ENCODE measurements around the gene NFYC.

GRCh38 chr1:40780678-40781607 lies 89.4 kb downstream of the NFYC start:
- no peak for TF ChIP-seq EGR1 (IDR thresholded peaks at IDR 0.05; ENCODE audit: borderline replicate concordance, low read depth, low read length)
- TF ChIP-seq CTCF (IDR thresholded peaks at IDR 0.05; ENCODE audit: control extremely low read depth in 1 of 3, insufficient read depth in 1 of 3, low read depth in 1 of 3, low read length in 3 of 3), result no peak
- no peak for TF ChIP-seq SIN3A (conservative IDR thresholded peaks at IDR 0.05 in 1 of 2, IDR thresholded peaks at IDR 0.05 in 1 of 2; ENCODE audit: low read depth in 1 of 2, low read length in 2 of 2)
- no peak for TF ChIP-seq ZNF274 (IDR thresholded peaks at IDR 0.05; ENCODE audit: borderline replicate concordance, extremely low read depth, low read length)
- TF ChIP-seq EZH2 (IDR thresholded peaks at IDR 0.05; ENCODE audit: low read depth, low read length, severe bottlenecking), result no peak
- TF ChIP-seq RFX5 (IDR thresholded peaks at IDR 0.05; ENCODE audit: borderline replicate concordance, low read depth, low read length), result no peak
- TF ChIP-seq POLR2AphosphoS5 (IDR thresholded peaks at IDR 0.05; ENCODE audit: low read depth, low read length), result no peak
- TF ChIP-seq POLR2A (IDR thresholded peaks at IDR 0.05; ENCODE audit: control extremely low read depth in 1 of 2, low read depth in 2 of 2, low read length in 2 of 2), result no peak
- TF ChIP-seq CEBPB (IDR thresholded peaks at IDR 0.05; ENCODE audit: low read depth, low read length), result no peak
